IMR-90 (cell line): ENCODE data around the gene TNFSF12.

Experiments used
- BHLHE40 ChIP-seq: fragments of 150-350 bp; IDR thresholded peaks from 2 replicates; pipeline ENCODE4 v1.6.1; 2016; ENCODE audit warnings: mild to moderate bottlenecking, low read depth, low read length
- CEBPB ChIP-seq: IDR thresholded peaks from 2 replicates; pipeline ENCODE4 v1.6.1; 2012; ENCODE audit warnings: low read depth, low read length, improper control_type of control experiment
- CTCF ChIP-seq: conservative IDR thresholded peaks from 2 replicates; pipeline ENCODE4 v1.5.1; 2012; ENCODE audit warnings: mild to moderate bottlenecking, low read depth, low read length, improper control_type of control experiment
- FOS ChIP-seq: fragments of 150-350 bp; IDR thresholded peaks from 2 replicates; pipeline ENCODE4 v1.6.1; 2016; ENCODE audit warnings: low read depth, low read length
- MAFK ChIP-seq: IDR thresholded peaks from 2 replicates; pipeline ENCODE4 v1.6.1; 2012; ENCODE audit warnings: low read depth, low read length, improper control_type of control experiment
- MAZ ChIP-seq: IDR thresholded peaks from 2 replicates; pipeline ENCODE4 v1.6.1; 2012; ENCODE audit warnings: low read depth, mild to moderate bottlenecking, low read length, improper control_type of control experiment, moderate library complexity, borderline replicate concordance
- MXI1 ChIP-seq: IDR thresholded peaks from 2 replicates; pipeline ENCODE4 v1.6.1; 2012; ENCODE audit warnings: low read depth, mild to moderate bottlenecking, low read length, moderate library complexity, borderline replicate concordance
- NFE2L2 ChIP-seq: fragments of 150-350 bp; IDR thresholded peaks from 2 replicates; pipeline ENCODE4 v1.6.1; 2016; ENCODE audit warnings: low read depth, mild to moderate bottlenecking, low read length
- POLR2A ChIP-seq: IDR thresholded peaks from 2 replicates; pipeline ENCODE4 v1.6.1; 2012; ENCODE audit warnings: mild to moderate bottlenecking, low read depth, low read length
- RAD21 ChIP-seq: IDR thresholded peaks from 2 replicates; pipeline ENCODE4 v1.6.1; 2012; ENCODE audit warnings: low read length, improper control_type of control experiment
- RFX5 ChIP-seq: IDR thresholded peaks from 2 replicates; pipeline ENCODE4 v1.8.0; 2012; ENCODE audit warnings: low read depth, mild to moderate bottlenecking, low read length, moderate library complexity
- SMC3 ChIP-seq: fragments of 150-350 bp; IDR thresholded peaks from 2 replicates; pipeline ENCODE4 v1.6.1; 2016; ENCODE audit warnings: low read depth, mild to moderate bottlenecking, antibody characterized with exemption, low read length, moderate library complexity
- TF ChIP-seq, protein P1 (sequence below): fragments of 150-350 bp; IDR thresholded peaks from 2 replicates; pipeline ENCODE4 v1.6.1; 2017; ENCODE audit warnings: mild to moderate bottlenecking, antibody characterized with exemption, low read length, low read depth

DNA sequence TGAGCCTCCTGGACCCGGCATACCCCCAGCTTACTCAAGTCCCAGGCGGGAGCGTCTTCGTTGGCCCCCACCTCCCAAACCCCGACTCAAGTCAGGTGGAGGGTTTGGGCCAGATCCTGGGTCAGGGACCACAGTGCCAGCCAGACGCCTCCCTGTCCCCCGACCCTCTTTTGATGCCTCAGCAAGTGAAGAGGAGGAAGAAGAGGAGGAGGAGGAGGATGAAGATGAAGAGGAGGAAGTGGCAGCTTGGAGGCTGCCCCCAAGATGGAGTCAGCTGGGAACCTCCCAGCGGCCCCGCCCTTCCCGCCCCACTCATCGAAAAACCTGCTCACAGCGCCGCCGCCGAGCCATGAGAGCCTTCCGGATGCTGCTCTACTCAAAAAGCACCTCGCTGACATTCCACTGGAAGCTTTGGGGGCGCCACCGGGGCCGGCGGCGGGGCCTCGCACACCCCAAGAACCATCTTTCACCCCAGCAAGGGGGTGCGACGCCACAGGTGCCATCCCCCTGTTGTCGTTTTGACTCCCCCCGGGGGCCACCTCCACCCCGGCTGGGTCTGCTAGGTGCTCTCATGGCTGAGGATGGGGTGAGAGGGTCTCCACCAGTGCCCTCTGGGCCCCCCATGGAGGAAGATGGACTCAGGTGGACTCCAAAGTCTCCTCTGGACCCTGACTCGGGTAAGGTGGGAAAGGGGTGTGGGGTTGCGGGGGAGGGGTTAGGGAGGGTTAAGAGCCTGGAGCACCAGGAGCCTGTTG lies 14.4 kb downstream of the TNFSF12 start:
- TF ChIP-seq BHLHE40, result no peak
- TF ChIP-seq RAD21, result no peak
- no peak for TF ChIP-seq CTCF
- TF ChIP-seq MAZ, result no peak
- TF ChIP-seq MXI1, result no peak
- TF ChIP-seq RFX5, result no peak
- no peak for TF ChIP-seq FOS
- TF ChIP-seq POLR2A, result no peak
- TF ChIP-seq, protein P1, sequence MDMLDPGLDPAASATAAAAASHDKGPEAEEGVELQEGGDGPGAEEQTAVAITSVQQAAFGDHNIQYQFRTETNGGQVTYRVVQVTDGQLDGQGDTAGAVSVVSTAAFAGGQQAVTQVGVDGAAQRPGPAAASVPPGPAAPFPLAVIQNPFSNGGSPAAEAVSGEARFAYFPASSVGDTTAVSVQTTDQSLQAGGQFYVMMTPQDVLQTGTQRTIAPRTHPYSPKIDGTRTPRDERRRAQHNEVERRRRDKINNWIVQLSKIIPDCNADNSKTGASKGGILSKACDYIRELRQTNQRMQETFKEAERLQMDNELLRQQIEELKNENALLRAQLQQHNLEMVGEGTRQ, result no peak
- TF ChIP-seq NFE2L2, result no peak
- no peak for TF ChIP-seq MAFK
- TF ChIP-seq SMC3, result no peak
- no peak for TF ChIP-seq CEBPB
